Peyer's patch (tissue), 4 donors: ENCODE results near the gene OR13J1.

Experiments used
- POLR2A ChIP-seq, 2 donors: fragments of 450-650 bp; IDR thresholded peaks; one replicate each; pipeline ENCODE4 v1.5.1; 2017; ENCODE audit warnings: antibody characterized with exemption in 2 of 2, mild to moderate bottlenecking in 2 of 2, moderate library complexity in 2 of 2
- TF ChIP-seq, protein P1 (sequence below), 6 experiments: fragments of 450-650 bp in 4 of 6; fragments of 200-600 bp in 2 of 6; sonication (generic) in 1 of 6; IDR thresholded peaks; one replicate each; pipeline ENCODE4 v1.5.1; 2017 to 2019; ENCODE audit warnings: antibody characterized with exemption in 6 of 6, mild to moderate bottlenecking in 3 of 6, moderate library complexity in 1 of 6

DNA sequence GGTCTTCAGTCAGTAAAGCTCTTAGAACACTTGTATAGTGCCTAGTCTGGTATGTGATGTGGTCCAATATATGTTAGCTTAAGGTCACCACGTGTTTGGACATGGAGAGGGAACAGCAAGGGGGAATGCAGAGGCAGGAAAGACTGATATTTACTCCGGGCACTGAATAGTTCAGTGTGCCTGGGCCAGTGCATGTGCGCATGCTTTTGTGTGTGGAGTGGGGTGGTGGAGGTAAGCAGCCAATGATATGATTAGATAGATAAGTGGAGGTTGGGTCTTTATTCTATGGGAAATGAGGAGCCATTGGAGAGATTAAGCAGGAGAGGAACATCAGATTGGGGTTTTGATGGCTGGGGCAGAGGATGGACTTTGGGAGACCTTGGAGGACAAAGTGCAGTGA, 14.0 kb downstream of the OR13J1 start:
- TF ChIP-seq POLR2A (IDR thresholded peaks at IDR 0.05), result no peak
- TF ChIP-seq, protein P1, sequence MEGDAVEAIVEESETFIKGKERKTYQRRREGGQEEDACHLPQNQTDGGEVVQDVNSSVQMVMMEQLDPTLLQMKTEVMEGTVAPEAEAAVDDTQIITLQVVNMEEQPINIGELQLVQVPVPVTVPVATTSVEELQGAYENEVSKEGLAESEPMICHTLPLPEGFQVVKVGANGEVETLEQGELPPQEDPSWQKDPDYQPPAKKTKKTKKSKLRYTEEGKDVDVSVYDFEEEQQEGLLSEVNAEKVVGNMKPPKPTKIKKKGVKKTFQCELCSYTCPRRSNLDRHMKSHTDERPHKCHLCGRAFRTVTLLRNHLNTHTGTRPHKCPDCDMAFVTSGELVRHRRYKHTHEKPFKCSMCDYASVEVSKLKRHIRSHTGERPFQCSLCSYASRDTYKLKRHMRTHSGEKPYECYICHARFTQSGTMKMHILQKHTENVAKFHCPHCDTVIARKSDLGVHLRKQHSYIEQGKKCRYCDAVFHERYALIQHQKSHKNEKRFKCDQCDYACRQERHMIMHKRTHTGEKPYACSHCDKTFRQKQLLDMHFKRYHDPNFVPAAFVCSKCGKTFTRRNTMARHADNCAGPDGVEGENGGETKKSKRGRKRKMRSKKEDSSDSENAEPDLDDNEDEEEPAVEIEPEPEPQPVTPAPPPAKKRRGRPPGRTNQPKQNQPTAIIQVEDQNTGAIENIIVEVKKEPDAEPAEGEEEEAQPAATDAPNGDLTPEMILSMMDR (IDR thresholded peaks at IDR 0.05), result no peak
